GM21515 (cell line): ENCODE measurements around the gene TTYH3.

ENCODE experiments used
- ATAC-seq: cut with Tn5 transposase; IDR thresholded peaks from one replicate; pipeline ENCODE4 v1.9.1; 2021; ENCODE audit not compliant: unreplicated experiment

Gene TTYH3

GRCh38 chr7:2646336-2646679 is 14.5 kb downstream of the TTYH3 start:
- ATAC-seq = no peak

GRCh38 chr7:2646680-2647571 is 15.1 kb downstream of the TTYH3 start:
- no peak for ATAC-seq

- no peak for ATAC-seq
Measured at GRCh38 chr7:2647594-2648172, 15.9 kb downstream of the TTYH3 start.

GRCh38 chr7:2649139-2649838 is 17.5 kb downstream of the TTYH3 start:
- ATAC-seq = no peak

- ATAC-seq = no peak
Measured at GRCh38 chr7:2649991-2650390, 18.2 kb downstream of the TTYH3 start.

- ATAC-seq = no peak
Measured at GRCh38 chr7:2650451-2650850, 18.7 kb downstream of the TTYH3 start.

- ATAC-seq = no peak
Measured at GRCh38 chr7:2651336-2651735, 19.6 kb downstream of the TTYH3 start.

GRCh38 chr7:2651847-2652735 is 20.3 kb downstream of the TTYH3 start:
- ATAC-seq = no peak

GRCh38 chr7:2652736-2653060 is 20.9 kb downstream of the TTYH3 start:
- ATAC-seq = no peak

GRCh38 chr7:2654059-2654458 is 22.3 kb downstream of the TTYH3 start:
- ATAC-seq = no peak

GRCh38 chr7:2655870-2656614 is 24.3 kb downstream of the TTYH3 start:
- no peak for ATAC-seq

- ATAC-seq = no peak
Measured at GRCh38 chr7:2657208-2657607, 25.4 kb downstream of the TTYH3 start.

GRCh38 chr7:2657920-2658671 is 26.3 kb downstream of the TTYH3 start:
- no peak for ATAC-seq

- ATAC-seq = no peak
Measured at GRCh38 chr7:2658941-2659340, 27.2 kb downstream of the TTYH3 start.

GRCh38 chr7:2659556-2660358 is 28.0 kb downstream of the TTYH3 start:
- no peak for ATAC-seq

- ATAC-seq = no peak
Measured at GRCh38 chr7:2660359-2661095, 28.7 kb downstream of the TTYH3 start.

- no peak for ATAC-seq
Measured at GRCh38 chr7:2661096-2661449, 29.3 kb downstream of the TTYH3 start.

GRCh38 chr7:2661602-2662272 is 30.0 kb downstream of the TTYH3 start:
- ATAC-seq = no peak
